Tibial artery (tissue), 4 donors: ENCODE measurements around the gene PDE4A.

Experiments used
- DNase-seq, 2 donors: peaks; one replicate each; pipeline ENCODE4 v3.0.0-alpha.2; 2019
- H3K27ac ChIP-seq, 2 donors: fragments of 200-600 bp; sonication (generic) in 1 of 2; 1 replicate in 1 of 2; 2 replicates in 1 of 2; pipeline ENCODE4 v1.5.1; 2018 to 2019; ENCODE audit warnings: mild to moderate bottlenecking in 1 of 2
- H3K27me3 ChIP-seq, 2 donors: fragments of 200-600 bp; sonication (generic) in 1 of 2; one replicate each; pipeline versions ENCODE4 v1.5.1 to v1.6.0; 2016 to 2019
- H3K36me3 ChIP-seq, 3 donors: fragments of 200-600 bp; sonication (generic) in 2 of 3; one replicate each; pipeline ENCODE4 v1.5.1; 2016 to 2019; ENCODE audit warnings: mild to moderate bottlenecking in 2 of 3
- H3K4me1 ChIP-seq, 4 donors: fragments of 200-600 bp; sonication (generic) in 2 of 4; 1 replicate in 3 of 4; 2 replicates in 1 of 4; pipeline ENCODE4 v1.5.1; 2016 to 2019
- H3K4me3 ChIP-seq, 2 donors: fragments of 200-600 bp; sonication (generic) in 1 of 2; 1 replicate in 1 of 2; 2 replicates in 1 of 2; pipeline ENCODE4 v1.5.1; 2018 to 2019; ENCODE audit warnings: mild to moderate bottlenecking in 2 of 2
- H3K9me3 ChIP-seq, 3 donors: fragments of 200-600 bp; sonication (generic) in 1 of 3; one replicate each; pipeline ENCODE4 v1.5.1; 2016 to 2019
- intact Hi-C: fragments of 100-400 bp; cut with DNase I; formaldehyde crosslinking; loops from one replicate; pipeline ENCODE4 v1.15.0; 2023; ENCODE audit warnings: low total_unique reads
- TF ChIP-seq, protein P1 (sequence below), 2 experiments: fragments of 200-600 bp in 1 of 2; fragments of 450-650 bp in 1 of 2; IDR thresholded peaks; one replicate each; pipeline ENCODE4 v1.5.1; 2017 to 2019; ENCODE audit warnings: antibody characterized with exemption in 2 of 2, mild to moderate bottlenecking in 1 of 2, moderate library complexity in 1 of 2

Gene PDE4A

DNA sequence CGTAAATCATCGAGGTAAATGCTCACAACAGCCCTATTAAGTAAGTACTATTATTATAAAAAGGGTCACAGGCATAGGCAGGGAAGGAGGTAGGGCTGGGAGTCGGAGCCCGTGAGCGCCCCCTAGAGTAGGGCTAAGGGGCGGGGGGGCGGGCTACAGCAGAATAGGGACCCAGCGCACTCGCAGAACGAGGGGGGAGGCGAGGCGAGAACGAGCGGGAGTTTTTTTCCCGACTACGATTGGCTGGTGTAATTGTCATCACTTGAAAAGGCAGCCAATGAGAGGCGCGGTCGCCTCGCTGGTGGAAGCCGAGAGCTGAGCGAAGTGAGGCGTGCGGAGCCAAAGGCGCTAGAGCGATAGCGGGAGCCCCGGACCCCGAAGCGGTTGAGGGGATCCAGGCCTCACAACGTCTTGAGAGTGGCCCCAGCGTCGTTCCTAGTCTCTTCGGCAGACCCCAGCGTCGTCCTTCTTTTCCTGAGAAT is 58.6 kb downstream of the PDE4A start:
- Histone ChIP-seq H3K4me1 (peaks cover 0 to 16% (median 10%) of the 10 kb centered on the region in 4 donors), H3K4me3 (peak overlapping the region; percentile 56 to 64), H3K27ac (peak overlapping the region; percentile 48 to 50), H3K9me3 (no peaks in the 10 kb centered on the region), H3K27me3 (no peaks in the 10 kb centered on the region), H3K36me3 (no peaks in the 10 kb centered on the region)
- TF ChIP-seq, protein P1, sequence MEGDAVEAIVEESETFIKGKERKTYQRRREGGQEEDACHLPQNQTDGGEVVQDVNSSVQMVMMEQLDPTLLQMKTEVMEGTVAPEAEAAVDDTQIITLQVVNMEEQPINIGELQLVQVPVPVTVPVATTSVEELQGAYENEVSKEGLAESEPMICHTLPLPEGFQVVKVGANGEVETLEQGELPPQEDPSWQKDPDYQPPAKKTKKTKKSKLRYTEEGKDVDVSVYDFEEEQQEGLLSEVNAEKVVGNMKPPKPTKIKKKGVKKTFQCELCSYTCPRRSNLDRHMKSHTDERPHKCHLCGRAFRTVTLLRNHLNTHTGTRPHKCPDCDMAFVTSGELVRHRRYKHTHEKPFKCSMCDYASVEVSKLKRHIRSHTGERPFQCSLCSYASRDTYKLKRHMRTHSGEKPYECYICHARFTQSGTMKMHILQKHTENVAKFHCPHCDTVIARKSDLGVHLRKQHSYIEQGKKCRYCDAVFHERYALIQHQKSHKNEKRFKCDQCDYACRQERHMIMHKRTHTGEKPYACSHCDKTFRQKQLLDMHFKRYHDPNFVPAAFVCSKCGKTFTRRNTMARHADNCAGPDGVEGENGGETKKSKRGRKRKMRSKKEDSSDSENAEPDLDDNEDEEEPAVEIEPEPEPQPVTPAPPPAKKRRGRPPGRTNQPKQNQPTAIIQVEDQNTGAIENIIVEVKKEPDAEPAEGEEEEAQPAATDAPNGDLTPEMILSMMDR (IDR thresholded peaks at IDR 0.05): peak; percentile 37 to 86
- peak; percentile 93 to 96 for DNase-seq
- intact Hi-C loops: loop anchor here (10.0 kb wide), 1 partner anchor 54 kb away; the partner anchor contains the start of gene PDE4A

DNA sequence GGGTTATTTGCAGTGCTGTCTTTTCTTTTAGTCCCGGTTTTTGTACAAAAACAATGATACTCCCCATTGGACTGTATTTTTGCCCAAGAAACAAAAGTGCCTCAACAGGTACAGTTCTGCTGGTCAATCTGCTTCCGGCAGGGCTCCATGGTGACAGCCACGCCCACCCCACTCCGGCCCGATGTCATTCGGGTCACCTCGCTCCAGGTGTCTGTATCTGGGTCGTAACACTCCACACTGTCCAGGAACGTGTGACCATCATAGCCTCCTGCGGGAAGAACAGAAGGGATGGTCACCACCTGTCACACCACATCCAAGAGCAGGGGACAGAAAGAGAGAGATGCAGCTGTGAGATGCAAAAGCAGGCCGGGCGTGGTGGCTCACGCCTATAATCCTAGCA is 66.2 kb downstream of the PDE4A start:
- no peaks in the 10 kb centered on the region for H3K9me3 ChIP-seq
- peaks cover 61 to 72% (median 64%) of the 10 kb centered on the region in 3 donors for H3K36me3 ChIP-seq
- H3K4me3 ChIP-seq: no peak overlapping the region
- H3K4me1 ChIP-seq: peaks cover 0 to 8% (median 2%) of the 10 kb centered on the region in 4 donors
- H3K27me3 ChIP-seq: no peaks in the 10 kb centered on the region
- no peak overlapping the region for H3K27ac ChIP-seq
- TF ChIP-seq, protein P1 (IDR thresholded peaks at IDR 0.05): no peak
- intact Hi-C loops: no loop called here
- DNase-seq: no peak

DNA sequence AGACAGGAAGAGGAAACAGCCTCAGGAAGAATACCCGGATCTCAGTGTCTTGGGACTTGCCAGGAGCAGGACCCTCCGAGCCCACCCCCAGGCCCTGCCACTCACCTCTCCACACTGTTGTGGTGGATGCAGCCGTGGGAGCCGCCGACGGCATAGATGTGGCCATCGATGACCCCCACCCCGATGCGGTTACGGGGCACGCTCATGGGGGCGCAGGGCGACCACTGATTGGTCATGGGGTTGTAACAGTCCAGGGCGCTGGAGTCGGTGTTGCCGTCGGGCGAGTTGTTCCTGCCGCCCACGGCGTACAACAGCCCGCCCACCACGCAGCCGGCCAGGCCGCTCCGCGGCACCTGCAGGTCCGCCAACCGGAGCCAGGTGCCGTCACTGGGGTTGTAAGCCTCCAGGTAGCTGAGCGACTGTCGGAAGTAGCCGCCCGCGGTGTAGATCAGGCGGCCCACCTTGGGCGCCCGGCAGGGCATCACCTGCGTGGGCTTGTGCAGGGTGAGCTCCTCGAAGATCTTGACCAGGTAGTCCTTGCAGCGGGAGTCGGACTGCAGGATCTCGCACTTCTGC is 71.2 kb downstream of the PDE4A start:
- Histone ChIP-seq H3K4me1 (peaks cover 0 to 12% (median 8%) of the 10 kb centered on the region in 4 donors), H3K9me3 (no peaks in the 10 kb centered on the region), H3K4me3 (no peak overlapping the region), H3K36me3 (peaks cover 74 to 100% (median 86%) of the 10 kb centered on the region in 3 donors), H3K27me3 (no peaks in the 10 kb centered on the region), H3K27ac (no peak overlapping the region)
- TF ChIP-seq, protein P1 (IDR thresholded peaks at IDR 0.05): no peak
- intact Hi-C loops: no loop called here
- DNase-seq: no peak

DNA sequence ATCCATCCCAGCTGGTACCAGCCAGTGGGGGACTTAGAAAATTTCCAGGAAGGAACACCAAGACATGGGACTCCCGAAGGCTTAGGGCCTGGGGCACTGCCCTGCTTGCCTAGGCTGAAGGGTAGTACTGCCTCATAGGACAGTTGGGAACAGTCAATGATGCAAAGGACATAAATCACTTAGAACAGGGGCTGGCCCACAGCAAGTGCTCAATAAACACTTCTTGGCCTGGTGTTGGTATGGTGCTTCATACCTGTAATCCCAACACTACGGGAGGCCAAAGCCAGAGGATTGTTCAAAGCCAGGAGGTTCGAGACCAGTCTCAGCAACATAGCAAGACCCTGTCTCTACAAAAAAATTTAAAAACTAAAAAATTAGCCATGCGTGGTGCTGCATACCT is 77.0 kb downstream of the PDE4A start:
- no peaks in the 10 kb centered on the region for H3K9me3 ChIP-seq
- TF ChIP-seq, protein P1 (IDR thresholded peaks at IDR 0.05): no peak
- no peak overlapping the region for H3K4me3 ChIP-seq
- no peaks in the 10 kb centered on the region for H3K27me3 ChIP-seq
- intact Hi-C loops: no loop called here
- H3K4me1 ChIP-seq: peaks cover 0 to 62% (median 37%) of the 10 kb centered on the region in 4 donors
- H3K36me3 ChIP-seq: peaks cover 43 to 78% (median 51%) of the 10 kb centered on the region in 3 donors
- no peak for DNase-seq
- H3K27ac ChIP-seq: peak overlapping the region in 1 of 2 donors; percentile 50

DNA sequence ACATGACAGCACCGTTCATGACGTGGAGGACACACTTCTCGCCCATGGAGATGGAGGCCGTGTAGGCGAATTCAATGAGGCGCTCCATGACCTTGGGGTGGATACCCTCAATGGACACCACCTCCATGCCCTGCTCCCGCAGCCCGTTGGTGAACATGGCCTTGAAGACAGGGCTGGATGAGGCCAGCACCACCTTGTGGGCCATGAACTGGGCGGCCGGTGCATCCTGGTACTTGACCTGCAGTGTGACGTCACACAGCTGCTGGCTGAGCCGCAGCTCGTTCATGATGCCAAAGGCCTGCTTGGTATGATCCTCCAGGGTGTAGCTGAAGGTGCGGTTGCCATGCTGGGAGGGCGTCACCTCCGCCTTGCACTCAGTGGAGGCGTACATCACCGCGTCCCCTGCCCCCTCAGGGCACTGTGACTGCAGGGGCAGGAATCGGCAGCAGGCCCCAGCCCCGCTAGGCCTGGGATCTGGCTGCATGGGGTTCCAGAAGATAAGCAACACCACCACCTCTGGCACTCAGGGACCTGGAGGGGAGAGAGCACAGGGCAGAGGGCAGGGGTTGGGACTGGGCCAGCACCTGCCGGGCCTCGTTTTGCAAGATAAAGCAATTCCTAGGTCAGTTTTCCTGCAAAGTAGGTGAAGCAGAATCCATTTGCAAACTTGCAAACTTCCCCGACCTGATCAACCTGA is 79.4 kb downstream of the PDE4A start:
- Histone ChIP-seq H3K27ac (peak overlapping the region in 1 of 2 donors; percentile 15), H3K9me3 (no peaks in the 10 kb centered on the region), H3K36me3 (peaks cover 38 to 54% (median 39%) of the 10 kb centered on the region in 3 donors), H3K27me3 (no peaks in the 10 kb centered on the region), H3K4me1 (peaks cover 0 to 55% (median 36%) of the 10 kb centered on the region in 4 donors), H3K4me3 (no peak overlapping the region)
- intact Hi-C loops: loop anchor here (5.0 kb wide), 1 partner anchor 68 kb away; the partner anchor contains the start of genes CDKN2D and KRI1
- TF ChIP-seq, protein P1 (IDR thresholded peaks at IDR 0.05): no peak
- DNase-seq: no peak
